GM12801 (cell line): ENCODE results near the gene GLRX3.

Experiments used
- CTCF ChIP-seq: IDR thresholded peaks from one replicate; pipeline ENCODE4 v1.5.1; 2011; ENCODE audit warnings: control low read depth; ENCODE audit not compliant: insufficient read length; ENCODE audit errors: extremely low read depth

The GLRX3 gene

GRCh38 chr10:130218936-130219335 lies 82.7 kb downstream of the GLRX3 start:
- TF ChIP-seq CTCF = no peak

- no peak for TF ChIP-seq CTCF
Measured at GRCh38 chr10:130220251-130221185, 84.3 kb downstream of the GLRX3 start.

GRCh38 chr10:130221456-130222375 lies 85.5 kb downstream of the GLRX3 start:
- TF ChIP-seq CTCF = no peak

- TF ChIP-seq CTCF = no peak
Measured at GRCh38 chr10:130222381-130222780, 86.2 kb downstream of the GLRX3 start.

GRCh38 chr10:130224228-130224627 lies 88.0 kb downstream of the GLRX3 start:
- TF ChIP-seq CTCF = no peak

GRCh38 chr10:130226012-130226411 lies 89.8 kb downstream of the GLRX3 start:
- no peak for TF ChIP-seq CTCF

- TF ChIP-seq CTCF = no peak
Measured at GRCh38 chr10:130227883-130228282, 91.7 kb downstream of the GLRX3 start.
